HG03039 (cell line): ENCODE results near the gene TTYH3.
"Not testable (repeated sequence)": the region's sequence is repeated elsewhere in the genome, so short reads cannot be mapped to it uniquely, and the experiment has no call there.

Experiments
- ATAC-seq: cut with Tn5 transposase; IDR thresholded peaks from one replicate; pipeline ENCODE4 v1.9.1; 2021; ENCODE audit warnings: mild to moderate bottlenecking, moderate library complexity; ENCODE audit not compliant: unreplicated experiment

TTYH3 gene

DNA sequence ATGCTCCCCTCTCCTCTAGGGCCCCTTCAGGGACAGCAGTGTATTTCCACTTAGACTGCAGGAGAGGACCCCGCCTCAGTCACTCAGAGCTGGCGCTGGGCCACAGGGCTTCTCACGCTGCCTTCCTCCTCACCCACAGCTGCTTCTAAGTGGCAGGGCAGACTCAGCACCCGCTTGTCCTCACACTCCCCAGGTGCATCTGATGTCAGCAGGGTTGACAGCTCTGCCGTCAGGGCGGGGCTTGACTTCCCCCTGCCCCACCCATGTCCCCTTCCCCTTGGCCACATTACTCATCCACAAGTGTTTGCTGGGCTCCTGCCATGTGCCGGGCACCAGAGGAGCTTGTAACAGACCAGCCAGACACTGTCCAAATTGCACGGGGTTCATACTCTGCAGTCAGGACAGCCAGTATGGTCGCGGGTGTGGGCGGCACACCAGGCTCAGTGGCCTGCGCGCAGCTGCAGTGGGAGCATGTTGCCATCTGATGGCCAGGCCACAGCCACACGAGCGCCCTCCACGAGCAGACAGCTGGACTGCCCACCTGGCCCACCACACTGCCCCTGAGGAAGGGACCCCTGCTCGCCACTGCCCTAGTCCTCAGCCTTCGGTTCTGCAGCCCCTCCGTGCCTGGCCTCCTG is 29.3 kb upstream of the TTYH3 start:
- ATAC-seq: no peak

DNA sequence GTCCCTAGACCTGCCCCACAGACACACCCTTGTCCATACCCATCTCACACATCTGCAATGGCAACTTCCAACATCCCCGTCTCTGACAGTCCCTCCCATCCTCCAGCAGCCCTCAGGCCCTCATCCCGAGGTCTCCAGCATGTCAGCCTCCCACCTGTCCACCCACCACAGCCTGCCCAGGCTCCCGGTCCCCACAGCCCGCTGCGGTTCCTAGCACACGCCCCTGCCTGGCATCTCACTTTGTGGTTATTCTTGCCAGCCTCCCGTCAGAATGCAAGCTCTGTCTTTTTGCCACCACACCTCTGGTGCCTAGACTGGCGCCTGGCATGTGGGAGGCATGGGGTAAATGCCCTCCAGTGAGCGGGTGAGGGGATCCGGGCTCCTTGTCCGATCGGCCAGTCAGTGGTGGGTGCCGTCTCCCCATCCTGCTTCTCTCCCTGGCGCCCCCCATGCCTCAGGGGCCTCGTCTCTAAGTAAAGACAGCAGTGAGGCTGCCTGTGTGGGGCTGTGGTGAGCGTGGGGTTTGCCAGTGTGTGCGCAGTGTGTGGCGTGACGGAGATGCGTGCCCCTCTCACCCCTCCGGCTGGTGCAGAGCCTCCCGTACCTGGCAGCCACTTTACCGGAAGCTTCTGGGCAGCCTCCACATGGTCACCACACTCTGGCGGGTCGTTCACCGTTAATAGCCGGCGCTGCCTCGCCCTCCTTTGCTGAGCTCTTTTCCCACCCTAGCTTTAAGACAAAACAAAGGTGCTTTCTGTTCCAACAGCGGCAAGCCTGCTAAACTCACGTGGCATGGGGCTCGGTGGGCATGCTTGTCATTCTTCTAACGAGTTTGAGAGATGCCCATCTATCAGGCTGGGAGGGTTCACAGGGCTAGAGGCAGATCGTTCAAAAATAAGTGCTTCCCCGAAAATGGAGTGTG is 28.5 kb upstream of the TTYH3 start:
- ATAC-seq: no peak

DNA sequence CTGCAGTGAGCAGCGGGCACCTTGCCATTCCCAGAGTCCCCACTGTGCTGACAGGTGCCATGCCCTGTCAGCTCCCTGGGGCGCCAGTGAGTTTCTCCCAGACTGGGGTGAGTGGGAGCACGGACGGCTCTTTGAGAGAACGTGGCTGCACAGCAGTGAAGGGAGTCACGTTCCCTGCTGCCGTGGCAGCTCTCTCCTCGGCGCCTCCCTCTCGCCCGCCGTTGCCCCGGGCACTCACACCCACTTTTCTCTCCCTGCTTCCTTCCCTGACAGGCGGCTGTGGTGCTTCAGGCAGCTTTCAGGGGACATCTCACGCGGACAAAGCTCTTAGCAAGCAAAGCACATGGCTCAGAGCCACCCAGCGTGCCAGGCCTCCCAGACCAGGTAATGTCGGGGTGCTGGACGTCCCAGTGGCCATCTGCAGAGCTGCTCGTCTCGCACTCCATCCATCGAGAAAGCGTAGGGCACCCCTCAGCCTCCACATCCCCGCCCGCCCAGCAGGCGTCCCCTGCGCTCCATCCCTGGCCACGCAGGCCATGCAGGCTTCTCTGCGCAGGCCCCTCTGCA is 27.1 kb upstream of the TTYH3 start:
- ATAC-seq: no peak

DNA sequence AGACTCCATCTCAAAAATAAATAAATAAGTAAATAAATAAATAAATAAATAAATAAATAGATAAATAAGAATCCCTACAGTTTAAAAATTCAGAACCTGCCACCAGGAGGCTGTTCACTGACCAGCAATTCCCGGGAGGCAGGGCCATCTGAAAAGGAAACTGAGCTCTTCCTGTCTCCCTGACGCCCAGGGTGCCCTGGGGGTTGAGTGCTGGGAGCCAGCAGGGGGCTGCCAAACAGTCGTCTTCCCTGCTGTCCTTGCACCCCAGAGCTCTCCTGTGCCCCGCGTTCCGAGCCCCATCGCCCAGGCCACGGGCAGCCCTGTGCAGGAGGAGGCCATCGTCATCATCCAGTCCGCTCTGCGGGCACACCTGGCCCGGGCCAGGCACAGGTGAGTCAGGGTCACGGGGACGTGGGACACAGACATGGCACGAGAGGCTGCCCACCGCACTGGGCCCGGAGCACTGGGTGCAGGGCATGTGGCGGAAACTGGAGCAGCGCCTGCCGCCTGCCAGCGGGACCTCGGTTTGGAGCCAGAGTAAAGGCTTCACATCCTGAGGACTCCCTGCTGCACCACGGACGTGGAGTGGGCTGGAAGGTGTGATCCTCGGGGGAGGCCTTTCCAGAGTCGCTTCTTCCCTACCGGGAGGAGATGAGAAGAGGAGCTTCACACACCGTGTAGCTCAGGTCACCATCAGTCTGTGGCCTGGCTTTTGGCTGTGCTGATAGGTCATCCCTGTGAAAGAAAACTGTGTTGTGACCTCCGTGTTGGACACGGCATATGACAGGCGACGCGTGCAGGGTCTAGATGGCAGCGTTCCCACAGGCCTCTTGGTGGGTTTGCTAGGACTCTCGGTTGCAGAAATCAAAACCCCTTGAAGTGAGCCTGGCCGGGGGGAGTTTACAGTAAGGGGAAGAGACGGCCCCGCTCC is 25.9 kb upstream of the TTYH3 start:
- ATAC-seq: no peak

DNA sequence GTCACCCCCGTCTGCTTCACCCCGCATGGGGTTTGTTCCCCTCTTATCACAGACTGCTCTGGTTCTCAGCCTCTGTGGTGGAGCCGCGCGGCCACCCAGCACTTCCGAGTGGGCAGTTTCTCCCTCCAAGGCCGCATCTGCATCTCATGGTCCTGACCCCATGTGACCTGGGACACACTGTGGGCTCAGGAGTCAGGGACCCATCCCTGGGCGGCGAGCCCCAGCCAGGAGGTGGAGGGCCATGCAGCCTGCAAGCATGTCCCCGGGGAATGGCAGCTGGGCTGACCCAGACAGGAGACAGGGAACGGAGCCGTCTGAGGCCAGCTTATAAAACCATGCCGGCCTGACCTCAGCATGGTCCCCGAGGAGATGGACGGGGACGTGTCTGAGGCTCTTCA is 25.2 kb upstream of the TTYH3 start:
- no peak for ATAC-seq

DNA sequence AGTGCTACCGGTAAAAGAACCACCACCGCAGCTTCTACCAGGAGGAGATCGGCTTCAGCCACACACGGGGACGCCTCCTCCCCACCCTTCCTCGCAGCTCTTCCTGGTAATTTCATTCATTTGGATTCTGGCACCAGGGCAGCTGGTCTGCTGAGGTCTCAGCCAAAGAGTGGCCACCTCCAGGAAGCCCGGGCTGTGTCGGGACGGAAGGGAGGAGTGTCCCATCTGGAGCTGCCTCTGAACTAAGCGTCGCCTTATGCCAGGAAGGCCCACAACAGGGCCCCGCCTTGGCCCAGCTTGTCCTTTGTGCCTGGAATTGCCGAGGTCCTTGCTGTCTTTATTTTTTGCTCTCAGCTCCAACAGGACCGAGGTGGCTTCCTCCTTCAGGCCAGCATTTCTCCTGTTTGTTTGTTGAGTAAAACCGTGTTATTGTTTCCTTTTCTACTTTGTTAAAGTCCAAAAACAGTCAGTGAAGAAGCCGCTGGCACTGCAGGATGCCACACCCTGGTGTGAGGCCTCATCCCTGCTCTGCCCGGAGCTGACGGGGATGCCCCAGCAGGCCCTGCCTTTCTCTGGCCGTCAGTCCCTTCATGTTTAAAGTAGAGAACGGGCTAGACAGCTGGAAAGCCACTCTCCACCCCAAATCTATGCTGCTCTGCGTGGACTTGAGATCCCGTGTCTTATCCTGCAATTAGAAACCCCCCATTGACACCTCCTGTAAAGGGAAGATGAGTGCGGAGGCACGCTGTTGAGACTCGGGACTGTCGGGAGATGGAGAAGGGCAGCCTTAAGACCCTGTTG is 24.5 kb upstream of the TTYH3 start:
- no peak for ATAC-seq

DNA sequence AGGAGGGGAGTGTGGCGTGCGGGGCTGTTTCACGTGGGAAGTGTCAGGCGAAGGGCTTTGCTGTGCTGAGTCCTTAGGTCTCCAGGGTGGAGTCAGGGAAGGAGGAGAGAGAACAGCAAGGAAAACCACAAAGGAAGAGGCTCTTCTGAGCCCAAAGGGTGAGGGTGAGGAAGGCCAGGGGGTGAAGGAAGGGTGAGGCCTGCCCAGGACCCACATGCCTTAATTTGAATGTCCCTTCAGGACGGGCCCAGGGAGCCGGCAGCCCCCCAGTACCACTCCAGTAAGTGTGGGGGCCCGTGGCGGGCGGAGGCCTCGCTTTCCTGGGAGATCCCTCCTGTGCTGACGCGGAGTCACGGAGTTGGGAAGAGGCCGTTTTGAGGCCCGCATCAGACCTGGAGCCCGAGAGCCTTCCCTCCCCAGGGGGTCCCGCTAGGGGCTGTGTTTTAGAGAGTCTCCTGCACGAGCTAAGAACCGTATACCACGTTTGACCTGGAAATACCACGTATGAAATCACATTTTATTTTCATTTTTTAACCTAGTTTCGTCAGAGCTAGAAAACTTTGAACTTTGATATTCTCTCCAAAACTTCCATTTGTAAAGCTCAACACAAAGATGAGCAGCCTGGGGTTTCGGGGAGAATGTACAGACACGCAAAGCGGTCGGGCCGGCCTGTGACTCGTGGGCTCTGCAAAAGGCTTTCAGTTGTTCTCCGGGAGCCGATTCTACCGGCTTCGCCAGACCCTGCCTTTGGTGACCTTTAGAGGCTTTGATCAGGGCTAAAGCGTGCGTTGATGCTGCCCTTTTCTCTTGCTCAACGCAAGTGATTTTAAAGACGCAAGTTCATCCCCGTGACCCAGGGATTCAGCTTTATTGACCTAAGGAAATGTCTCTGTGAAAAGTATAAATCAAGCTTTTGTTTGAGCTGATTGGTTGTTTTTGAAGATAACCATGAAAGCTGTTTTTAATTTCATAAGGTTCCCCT is 23.6 kb upstream of the TTYH3 start:
- no peak for ATAC-seq

DNA sequence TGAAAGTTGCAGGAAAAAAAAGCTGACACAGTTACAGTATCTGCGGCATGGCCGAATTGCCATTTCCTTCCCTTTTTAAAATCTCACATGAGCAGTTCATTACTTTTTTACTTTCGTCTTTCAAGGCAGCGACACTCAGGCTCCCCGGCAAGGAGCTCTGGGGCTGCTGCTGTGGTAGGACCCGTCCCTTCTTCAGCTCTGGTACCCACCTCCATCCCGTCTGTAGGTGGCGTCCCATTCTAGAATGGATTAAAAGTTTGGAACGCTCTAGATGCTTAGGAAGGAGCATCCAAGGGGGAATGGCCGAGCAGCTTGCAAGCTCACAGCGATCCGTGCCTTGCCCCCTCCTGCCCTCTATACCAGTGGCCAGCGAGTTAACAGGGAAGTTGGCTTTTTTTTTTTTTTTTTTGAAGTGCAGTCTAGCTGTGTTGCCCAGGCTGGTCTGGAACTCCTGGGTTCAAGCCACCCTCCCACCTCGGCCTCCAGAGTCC is 22.8 kb upstream of the TTYH3 start:
- ATAC-seq: no peak

DNA sequence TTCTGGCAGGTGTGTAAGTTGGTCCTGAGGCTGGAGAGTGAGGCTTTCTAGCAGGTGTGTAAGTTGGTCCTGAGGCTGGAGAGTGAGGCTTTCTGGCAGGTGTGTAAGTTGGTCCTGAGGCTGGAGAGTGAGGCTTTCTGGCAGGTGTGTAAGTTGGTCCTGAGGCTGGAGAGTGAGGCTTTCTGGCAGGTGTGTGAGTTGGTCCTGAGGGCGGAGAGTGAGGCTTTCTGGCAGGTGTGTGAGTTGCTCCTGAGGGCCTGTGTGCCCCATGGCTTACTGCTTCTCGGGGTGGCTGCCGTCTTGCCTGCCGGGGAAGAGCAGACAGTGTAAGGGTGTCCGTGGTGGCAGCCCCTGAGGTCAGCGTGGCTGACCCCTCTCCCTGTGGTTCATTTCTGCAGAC is 22.1 kb upstream of the TTYH3 start:
- ATAC-seq: not testable (repeated sequence)

DNA sequence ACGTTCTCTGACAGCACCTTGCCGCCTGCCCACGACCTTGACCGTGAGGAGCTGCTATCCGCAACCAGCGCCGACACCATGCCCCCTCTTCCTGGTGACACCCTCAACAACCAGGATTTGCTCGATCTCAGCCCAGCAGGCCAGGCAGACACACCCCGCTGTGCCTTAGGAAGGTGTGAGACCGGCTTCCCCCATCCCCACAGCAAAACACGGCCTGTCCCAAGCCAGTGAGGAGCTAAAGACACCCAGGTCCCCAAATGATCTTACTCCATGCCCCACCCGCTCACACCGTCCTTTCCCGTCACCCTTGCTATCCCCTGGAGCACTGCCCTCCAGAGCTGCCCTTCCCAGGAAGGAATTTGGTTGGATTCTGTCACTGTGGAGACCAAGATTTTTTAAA is 21.3 kb upstream of the TTYH3 start:
- no peak for ATAC-seq

DNA sequence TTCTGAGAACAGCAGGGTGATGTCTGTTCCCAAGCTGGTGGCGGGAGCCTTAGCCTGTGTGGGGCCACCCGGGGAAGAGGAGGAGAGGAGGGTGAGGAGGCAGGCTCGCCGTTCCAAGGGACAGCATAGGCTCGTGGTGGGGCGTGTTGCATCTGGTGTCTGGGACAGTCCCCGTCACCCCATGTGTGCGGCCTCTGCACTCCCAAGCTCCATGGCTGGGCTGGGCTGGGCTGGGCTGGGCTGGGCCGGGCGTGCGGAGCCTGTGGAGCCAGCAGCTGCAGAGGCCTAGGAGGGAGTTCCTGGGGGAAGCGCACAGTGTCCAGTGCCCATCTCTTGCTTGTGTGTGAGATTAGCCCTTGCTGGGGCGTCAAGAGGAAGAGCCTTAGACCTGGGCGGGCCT is 20.9 kb upstream of the TTYH3 start:
- ATAC-seq: no peak

DNA sequence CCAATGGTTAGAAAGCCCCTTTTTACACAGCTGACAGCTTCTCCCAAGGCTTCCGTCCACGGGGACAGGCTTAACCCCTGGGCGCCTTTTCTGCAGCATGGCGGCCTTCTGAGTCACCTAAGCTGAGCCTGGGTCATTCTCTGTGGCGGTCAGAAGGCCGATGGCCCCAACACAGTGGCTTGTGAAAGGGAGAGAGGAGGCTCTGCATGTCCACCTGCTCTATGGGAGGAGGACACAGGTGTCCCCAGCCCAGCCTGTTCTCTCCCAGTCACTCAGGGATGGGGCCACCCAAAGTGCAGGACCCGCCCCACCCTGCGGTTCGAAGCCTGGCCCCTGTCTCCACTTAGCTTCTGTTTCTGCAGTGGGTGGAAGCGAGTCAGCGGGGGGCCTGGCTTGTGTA is 20.4 kb upstream of the TTYH3 start:
- no peak for ATAC-seq

DNA sequence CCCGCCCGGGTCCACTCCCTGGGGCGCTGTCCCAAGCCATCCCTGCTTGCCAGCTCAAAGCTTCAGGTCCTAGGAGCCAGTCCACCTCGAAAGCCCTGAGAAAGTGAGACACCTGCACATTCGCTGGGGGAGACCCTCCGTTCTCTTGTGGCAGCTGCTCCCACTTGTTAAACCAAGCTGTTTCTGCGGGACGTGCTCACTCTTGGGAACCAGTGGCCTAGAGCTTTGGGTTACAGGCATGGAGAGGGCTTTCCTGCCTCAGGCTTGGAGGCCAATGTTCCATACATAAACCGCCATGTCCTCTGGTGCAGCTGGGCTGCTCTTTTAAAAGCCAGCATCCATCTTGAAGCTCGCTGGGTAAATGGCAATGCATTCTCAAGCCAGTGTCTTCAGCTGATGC is 19.9 kb upstream of the TTYH3 start:
- no peak for ATAC-seq

DNA sequence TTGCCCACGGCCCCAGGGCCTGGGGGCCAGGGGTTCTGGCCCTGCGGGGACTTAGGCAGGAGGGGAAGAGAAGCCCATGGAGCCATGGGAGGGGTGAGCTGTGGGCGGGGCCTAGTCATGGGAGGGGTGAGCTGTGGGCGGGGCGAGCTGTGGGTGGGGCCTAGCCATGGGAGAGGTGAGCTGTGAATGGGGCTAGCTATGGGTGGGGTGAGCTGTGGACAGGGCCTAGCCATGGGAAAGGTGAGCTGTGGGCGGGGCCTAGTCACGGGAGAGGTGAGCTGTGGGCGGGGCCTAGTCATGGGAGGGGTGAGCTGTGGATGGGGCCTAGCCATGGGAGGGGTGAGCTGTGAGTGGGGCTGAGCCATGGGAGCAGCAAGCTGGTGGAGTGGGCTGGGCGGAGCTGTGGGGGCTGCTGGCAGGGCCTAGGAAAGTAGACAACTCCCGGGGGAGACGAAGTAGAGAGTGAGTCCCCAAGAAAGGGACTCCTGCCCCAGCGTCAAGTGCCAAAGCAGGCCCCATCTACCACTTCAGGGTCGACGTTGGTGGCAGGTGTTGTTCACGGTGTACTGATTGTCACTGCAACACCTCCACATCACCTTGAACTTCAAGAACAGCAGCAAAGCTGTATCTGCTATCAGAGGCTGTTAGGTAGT is 19.2 kb upstream of the TTYH3 start:
- ATAC-seq: no peak

DNA sequence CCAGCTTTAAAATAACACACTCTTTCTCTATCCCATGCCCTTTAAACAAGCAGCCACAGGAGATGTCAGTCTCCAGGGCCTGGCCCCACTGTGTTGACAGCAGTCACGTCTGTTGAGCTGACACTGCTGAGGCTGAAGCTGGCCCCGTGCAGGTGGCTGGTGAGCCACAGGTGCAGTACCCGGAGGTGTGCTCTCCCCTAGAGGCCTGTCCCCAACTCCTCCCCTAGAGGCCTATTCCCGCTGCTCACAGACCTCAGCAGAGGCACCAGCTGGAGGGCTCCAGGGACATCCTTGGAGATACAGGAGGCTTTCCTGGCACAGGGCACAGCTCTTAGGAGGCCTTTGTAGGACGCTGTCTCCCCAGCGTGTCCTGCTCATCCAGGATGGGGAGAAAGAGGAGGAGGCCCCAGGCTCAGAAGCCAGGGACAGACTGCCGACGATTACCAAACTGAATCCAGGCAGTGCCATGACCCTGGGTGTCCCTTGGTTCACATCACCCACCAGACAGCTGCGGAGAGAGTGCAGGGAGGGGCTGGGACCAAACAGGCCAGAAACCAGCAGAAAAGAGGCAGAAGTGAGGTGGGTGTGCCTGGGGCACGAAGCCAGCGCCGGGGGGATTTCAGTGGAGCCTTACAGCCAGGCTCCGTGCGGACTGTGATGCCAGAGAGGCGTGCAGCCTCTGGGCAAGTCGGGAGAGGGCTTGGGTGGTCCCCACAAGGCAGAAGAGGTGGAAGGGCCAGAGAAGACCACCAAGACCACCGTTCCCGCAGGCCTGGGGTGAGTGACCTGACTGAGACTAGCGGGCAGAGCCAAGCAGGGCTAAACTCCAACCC is 18.5 kb upstream of the TTYH3 start:
- no peak for ATAC-seq

DNA sequence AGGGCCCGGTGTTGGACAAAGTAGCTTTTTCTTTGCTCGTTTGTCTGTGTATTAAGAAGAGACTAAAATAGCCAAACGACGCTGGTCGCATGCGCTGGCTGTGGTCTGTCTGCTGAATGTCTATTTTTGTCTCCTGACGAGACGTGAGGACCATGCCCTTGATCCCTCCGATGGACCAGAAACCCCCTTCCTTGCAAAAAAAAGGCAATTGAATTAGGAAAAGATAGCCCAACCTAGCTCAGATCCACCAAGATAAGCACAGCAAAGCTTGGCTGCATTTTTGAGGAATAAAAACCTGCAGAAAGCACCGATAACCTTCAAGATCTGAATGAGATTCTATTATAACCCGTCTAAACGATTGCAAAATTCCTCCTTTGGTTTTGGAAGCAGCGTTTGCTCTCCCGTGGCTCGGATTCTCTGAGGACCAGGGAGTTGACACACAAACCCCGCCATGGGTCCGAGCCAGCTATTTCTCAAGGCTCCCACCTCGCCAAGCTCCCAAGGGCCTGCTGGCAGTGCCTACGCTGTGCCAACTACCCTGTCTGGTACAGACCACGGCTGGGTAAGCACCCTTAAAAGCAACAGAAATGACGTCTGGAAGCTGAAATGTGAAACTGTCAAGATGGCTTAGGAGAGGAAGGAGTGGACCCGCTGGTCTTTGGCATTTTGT is 17.7 kb upstream of the TTYH3 start:
- ATAC-seq: no peak
